ENCODE results near the gene ZNF407.
A peak's percentile ranks its signal among the peaks of the same experiment; 100 is the strongest.
"Not testable (repeated sequence)": the region's sequence is repeated elsewhere in the genome, so short reads cannot be mapped to it uniquely, and the experiment has no call there.

The ZNF407 gene, protein sequence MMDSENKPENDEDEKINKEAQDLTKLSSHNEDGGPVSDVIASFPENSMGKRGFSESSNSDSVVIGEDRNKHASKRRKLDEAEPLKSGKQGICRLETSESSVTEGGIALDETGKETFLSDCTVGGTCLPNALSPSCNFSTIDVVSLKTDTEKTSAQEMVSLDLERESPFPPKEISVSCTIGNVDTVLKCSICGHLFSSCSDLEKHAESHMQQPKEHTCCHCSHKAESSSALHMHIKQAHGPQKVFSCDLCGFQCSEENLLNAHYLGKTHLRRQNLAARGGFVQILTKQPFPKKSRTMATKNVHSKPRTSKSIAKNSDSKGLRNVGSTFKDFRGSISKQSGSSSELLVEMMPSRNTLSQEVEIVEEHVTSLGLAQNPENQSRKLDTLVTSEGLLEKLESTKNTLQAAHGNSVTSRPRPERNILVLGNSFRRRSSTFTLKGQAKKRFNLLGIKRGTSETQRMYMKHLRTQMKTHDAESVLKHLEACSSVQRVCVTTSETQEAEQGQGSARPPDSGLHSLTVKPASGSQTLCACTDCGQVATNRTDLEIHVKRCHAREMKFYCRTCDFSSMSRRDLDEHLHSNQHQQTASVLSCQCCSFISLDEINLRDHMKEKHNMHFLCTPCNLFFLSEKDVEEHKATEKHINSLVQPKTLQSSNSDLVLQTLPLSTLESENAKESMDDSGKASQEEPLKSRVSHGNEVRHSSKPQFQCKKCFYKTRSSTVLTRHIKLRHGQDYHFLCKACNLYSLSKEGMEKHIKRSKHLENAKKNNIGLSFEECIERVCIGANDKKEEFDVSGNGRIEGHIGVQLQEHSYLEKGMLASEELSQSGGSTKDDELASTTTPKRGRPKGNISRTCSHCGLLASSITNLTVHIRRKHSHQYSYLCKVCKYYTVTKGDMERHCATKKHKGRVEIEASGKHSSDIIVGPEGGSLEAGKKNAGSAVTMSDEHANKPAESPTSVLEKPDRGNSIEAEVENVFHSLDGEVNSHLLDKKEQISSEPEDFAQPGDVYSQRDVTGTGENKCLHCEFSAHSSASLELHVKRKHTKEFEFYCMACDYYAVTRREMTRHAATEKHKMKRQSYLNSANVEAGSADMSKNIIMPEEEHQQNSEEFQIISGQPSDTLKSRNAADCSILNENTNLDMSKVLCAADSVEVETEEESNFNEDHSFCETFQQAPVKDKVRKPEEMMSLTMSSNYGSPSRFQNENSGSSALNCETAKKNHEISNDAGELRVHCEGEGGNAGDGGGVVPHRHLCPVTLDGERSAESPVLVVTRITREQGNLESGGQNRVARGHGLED (N-terminal part only)

DNA sequence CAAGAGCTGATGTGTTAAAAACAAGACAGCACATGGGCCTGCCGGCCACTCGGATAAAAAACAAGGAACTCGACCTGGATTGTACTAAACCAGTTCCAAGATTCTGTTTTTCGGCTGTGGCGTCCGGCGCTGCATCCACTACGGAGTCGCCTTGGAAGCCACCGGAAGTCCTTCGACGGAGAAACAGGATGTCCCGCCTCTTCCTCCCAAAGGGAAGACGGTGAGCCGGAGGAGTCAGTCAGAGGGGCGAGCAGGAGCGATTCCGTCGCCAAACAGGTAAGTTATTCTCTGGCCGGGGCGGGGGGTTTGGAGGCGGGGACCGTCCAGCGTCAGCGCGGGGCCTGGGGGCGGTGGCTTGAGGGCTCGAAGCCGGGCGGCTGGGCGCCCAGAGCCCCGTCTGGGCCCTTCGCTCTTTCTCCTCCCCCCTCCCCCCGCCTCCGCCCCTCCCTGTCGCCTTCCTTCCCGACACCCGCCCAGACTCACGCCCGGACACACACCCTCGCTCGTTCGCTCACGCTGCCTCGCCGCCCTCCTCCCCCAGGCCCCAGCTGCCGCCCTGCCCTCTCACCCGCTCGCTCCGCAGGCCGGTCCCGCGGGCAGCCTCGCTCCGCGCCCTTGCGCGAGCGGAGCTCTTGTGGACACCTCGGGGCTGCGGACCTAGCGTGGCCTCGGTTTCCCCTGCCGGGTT lies at the start of gene ZNF407:
Gene ZNF407 (plus strand): TSS at position 209 of the 688 bp plus-strand sequence. CDS start 33,150 bp downstream, outside the sequence.
- ATAC-seq: peak; percentile 80 to 86

DNA sequence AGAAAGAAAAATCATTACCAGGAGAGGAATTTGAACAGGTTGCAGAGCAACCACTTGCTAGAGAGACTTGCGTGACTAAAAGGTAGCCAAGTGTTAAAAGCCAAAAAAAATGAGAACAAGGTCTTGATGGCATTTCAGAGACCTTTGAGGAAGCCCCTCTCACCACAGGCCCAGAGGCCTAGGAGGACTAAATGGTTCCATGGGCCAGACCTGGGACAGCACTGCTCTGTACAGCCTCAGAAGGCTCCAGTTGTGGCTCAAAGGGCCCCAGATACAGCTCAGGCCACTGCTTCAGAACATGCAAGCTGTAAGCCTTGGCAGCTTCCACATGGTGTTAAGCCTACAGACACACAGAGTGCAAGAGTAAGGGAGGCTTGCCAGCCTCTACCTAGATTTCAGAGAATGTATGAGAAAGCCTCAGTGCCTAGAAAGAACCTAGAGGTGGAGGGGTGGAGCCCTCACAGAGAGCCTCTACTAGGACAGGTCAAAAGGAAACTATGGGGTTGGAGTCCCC lies 48.0 kb upstream of the ZNF407 start:
- ATAC-seq: no peak

DNA sequence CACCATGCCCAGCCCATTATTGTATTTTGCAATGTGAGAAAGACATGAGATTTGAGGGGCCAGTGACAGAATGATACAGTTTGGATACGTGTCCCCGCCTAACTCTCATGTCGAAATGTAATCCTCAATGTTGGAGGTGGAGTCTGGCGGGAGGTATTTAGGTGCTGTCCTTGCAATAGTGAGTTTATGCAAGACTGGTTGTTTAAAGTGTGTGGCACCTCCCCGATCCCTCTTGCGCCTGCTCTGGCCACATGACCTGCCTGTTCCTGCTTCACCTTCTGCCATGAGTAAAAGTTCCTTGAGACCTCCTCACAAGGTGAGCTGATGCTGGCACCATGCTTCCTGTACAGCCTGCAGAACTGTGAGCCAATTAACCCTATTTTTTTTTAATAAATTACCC lies 46.8 kb upstream of the ZNF407 start:
- no peak for ATAC-seq

DNA sequence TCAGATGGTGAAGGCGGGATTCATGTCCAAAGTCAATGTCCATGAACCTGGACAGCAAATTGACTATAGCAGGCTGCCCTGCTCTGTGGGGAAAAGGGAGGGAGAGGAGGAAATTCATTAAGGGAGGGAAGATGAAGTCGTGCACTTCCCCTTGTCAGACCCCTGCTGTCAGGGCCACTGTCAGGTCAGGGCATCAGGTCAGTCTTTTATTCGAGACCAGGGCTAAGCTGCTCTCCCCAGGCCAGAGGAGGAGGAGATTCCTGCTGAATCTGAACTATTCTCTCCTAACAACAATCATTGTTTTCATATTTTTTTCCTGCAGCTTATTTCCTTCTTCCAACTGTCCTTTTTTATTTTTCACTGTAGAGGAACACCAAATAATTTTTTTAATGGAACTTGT lies 46.2 kb upstream of the ZNF407 start:
- no peak for ATAC-seq

DNA sequence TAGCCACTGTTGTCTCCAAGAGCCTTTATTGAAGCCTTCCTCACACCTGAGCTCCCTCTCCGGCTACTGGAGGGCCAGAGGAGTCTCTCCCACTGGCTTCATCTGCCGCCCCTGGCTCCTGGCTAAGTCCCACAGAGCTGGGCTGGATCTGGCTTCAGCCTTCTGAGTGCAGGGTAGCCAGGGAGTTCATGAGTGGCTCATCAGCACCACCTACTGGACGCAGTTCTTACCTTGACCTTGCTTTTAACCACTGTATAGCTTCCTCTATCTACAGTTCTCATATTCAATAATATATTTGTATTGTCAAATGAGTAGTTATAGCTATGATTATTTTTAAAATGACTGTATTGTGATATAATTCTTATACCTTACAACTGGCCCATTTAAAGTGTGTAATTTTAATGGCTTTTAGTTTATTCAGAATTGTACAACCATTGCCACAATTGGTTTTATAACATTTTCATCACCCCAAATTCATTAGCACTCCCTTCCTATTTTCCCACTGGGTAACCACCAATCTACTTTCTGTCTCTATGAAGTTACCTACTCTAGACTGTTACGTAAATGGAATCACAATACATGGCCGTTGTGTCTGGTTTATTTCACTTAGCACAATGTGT lies 45.6 kb upstream of the ZNF407 start:
- peak; percentile 88 to 91 for ATAC-seq

DNA sequence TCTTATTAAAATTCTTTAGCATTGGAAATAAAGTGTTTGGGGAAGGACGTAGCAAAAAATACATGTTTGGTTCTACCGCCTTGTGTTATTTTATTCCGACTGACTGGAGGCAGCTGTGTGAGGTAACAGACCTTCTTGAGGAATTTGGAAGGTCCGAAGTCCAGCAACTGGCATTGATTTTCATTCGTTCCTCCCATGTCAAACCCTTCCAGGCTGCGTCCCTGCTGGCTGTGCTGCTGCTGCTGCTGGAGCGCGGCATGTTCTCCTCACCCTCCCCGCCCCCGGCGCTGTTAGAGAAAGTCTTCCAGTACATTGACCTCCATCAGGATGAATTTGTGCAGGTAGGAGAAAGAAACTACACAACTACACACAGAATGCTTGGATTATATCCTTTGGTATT lies 41.5 kb upstream of the ZNF407 start:
- no peak for ATAC-seq

DNA sequence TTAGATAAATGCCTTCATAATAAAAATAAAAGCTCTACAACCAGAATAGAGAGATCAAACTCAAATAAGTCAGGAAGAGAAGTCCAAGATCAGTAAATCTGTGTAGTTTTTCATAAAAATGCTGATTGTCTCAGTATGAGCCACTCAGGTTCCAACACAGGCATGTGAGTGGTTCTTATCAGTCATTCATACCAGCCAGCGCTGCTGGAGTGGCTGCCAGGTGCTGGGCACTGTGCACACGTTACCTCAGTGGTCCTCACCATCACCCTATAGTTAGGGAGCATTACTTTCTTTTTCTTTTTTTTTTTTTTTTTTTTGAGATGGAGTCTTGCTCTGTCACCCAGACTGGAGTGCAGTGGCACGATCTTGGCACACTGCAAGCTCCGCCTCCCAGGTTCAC lies 39.6 kb upstream of the ZNF407 start:
- ATAC-seq: no peak

DNA sequence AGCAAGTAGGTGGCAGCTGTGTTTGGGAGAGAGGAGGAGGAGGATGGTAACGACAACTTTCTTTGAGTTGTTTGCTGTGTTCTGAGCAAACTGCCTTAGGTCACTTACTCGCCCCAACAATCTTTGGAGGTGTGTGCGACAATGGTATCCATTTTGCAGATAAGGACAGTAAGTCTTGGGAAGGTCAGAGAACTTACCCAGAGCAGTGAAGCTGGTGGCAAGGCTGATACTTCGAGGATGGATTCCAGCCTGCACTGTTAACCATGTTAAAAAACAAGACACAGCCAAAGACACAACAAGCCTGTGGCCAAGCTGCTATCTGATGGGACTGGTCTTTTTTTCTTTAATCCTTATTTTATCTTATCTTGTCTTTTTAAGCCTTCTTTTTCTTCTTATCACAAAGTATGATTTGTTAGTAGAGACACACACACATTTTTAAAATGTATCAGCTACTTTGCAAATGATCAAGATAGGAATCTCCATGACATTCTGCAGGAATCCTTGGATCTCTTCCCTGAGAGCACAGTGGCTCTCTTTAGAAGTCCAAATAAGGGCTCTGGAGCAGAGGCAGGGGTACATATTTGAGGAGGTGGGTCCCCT lies 35.4 kb upstream of the ZNF407 start:
- ATAC-seq: no peak

DNA sequence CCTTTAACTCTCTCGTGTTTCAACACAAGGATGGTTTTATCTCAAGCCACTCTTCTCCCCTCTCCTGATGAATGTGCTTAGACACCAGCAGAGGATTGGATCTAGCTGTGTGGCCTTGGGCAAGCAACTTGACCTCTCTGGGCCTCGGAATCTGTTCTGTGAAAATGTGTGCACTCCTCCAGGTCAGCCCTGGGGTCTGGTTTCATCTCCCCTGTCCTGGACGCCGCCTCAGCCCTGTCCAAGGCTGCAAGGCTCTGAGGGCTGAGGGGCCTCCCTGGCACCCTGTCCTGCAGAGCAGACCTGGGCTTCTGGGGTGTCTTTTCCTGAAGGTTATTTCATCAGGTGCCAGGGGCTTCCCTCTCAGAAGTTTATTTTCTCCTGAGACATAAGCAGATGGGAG lies 34.9 kb upstream of the ZNF407 start:
- no peak for ATAC-seq

DNA sequence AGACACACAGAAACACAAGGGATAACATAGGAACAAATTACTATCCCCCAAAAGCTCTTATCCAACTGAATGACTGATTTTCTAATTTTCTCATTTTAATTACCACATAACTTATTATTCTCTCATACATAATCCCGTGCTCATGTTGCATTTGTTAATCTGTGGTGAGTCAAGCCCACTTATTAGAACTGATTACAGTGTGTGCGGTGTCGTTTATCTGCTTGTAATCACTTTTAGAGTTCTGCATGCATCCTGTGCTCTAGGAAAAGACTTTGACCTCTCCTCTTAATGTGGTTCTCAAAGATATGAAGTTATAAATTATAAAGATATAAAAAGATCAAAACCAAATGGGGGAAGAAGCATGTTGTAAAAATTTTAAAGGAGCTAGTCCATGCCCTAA lies 33.7 kb upstream of the ZNF407 start:
- no peak for ATAC-seq

DNA sequence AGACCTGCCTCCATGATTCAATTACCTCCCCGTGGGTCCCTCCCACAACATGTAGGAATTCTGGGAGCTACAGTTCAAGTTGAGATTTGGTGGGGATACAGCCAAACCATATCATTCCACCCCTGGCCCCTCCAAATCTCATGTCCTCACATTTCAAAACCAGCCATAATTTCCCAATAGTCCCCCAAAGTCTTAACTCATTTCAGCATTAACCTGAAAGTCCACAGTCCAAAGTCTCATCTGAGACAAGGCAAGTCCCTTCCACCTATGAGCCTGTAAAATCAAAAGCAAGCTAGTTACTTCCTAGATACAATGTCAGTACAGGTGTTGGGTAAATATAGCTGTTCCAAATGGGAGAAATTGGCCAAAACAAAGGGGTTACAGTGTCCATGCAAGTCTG lies 32.5 kb upstream of the ZNF407 start:
- ATAC-seq: not testable (repeated sequence)

DNA sequence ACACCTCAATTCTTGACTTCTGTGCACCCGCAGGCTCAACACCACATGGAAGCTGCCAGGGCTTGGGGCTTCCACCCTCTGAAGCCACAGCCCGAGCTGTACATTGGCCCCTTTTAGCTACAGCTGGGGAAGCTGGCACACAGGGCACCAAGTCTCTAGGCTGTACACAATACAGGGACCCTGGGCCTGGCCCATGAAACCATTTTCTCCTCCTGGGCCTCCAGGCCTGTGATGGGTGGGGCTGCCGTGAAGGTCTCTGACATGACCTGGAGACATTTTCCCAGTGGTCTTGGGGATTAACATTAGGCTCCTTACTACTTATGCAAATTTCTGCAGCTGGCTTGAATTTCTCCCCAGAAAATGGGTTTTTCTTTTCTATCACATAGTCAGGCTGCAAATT lies 31.7 kb upstream of the ZNF407 start:
- not testable (repeated sequence) for ATAC-seq

DNA sequence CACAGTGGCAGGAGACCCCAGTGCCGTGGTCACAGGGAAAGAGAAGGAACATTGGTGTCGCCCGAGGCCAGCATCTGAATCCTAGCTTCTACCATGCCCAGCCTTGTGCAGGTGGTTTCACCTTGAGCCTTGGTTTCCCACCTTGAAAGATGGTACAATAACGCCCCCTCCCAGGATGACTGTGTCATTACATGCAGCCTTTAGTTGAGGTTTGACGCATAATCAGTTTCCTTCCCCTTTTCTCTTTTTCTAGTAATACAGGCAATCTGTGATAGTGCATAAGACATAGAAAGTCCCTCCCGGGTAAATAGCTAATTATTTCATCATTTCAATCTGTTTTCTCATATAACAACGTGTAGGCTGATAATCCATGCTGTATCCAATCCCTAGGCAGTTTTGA lies 29.8 kb upstream of the ZNF407 start:
- ATAC-seq: no peak

DNA sequence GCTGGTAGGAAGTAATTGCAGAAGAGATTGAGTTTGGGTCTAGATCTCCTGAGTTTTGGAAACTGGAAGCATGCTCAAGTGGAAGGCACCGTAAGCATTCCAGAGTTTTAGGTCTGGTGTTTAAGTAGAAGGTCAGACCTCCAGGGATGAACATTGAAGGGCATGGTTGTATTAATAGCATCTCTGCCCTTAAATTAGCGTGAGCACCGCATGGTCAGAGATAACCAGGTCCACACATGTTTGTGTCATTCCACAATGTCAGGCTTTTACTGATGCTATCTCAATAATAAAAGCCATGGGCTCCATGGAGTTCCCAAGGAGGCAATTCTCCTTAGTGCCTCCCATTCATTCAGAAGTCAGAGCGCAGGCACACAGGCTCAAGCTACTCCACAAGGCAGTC lies 28.3 kb upstream of the ZNF407 start:
- ATAC-seq: no peak

DNA sequence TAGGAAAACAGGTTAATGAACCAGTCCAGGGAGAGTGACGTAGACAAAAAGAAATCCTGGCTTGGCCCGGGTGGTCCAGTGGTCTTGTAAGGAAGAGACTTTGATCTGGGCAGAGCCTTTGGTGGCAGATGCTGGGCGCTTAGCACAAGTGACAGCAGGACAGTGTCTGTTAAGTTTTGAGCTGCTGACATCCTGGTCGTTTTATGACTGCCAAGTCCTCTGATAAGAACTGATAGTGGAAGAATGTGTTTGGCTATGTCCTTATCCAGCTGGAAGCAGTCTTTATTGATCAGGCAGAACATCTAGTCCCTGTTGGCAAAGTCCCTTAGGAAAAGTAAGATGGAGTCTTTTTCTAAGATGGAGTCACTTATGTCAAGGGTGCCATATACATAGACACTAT lies 27.4 kb upstream of the ZNF407 start:
- no peak for ATAC-seq

DNA sequence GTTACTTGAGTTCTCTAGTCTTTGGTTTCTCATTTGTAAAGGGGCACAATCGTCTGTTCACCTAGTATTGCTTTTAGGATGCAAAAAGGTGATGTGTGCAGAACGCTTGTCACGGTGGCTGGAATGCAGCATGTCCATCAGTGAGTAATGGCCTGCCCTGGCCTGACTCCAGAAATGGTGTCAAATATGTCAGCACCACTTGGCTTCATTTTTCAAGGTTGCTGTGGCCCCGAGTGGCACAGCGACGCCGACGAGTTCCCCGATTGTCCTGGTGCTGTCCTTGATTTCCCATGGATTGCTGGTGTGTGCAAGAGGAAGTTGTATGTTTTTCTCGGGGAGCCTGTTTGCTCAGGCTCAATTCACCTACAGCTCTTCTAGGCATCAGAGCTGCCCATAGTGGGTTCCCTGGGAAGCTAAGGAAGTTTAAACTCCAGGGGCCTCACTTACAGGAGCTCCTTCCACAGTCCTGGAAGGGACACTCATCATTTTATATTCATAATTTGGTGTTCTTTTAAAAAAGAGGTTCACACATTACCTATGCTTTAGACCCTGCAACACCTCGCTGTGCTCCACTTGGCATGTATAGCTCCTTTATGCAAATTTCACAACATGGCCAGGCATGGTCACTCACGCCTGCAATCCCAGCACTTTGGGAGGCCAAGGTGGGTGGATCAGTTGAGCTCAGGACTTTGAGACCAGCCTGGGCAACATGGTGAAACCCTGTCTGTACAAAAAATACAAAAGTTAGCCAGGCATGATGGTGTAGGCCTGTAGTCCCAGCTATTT lies 25.6 kb upstream of the ZNF407 start:
- ATAC-seq: no peak

DNA sequence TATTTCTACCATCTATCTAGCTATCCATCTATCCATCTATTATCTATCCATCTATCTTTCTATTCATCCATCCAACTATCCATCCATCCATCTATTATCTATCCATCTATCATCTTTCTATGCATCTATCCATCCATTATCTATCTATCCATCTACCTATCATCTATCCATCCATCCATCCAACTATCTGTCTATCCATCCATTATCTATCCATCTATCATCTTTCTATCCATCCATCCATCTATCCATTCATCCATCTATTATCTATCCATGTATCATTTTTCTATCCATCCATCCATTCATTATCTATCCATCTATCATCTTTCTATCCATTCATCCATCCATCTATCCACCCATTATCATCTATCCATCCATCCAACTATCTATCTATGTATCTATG lies 24.6 kb upstream of the ZNF407 start:
- no peak for ATAC-seq

DNA sequence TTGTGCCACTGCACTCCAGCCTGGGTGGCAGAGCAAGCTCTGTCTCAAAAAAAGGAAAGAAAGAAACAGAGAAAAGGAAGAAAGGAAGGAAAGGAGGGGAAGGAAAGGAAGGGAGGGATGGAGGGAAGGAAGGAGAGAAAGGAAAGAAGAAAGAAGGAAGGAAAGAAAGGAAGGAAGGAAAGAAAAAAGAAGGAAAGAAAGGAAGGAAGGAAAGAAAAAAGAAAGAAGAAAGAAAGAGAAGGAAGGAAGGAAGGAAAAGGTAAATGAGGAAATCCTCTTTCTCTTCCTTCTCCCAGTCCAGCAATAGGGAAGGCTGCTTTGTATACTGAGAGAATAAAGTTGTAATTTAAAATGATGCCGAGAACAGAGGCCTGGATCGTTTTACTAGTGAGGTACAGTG lies 22.8 kb upstream of the ZNF407 start:
- no peak for ATAC-seq

DNA sequence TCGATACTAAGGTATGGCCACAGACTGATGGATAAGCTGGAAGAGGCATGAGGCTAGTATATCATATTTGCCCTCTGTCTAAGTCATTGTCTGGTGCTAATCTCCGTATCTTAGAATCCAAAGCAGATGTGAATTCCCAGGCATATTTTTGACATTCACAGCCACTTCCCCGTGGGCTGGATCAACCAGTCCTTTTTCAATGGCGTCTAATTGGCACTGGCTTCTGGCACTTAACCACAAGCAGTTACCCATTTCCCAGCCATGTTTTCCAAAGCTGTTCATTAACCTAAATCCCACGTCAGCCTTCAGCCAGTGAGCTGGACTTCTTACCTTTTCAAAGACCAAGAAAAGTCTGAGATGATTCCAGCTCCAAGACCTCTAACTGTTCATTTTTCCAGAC lies 20.7 kb upstream of the ZNF407 start:
- ATAC-seq: no peak

DNA sequence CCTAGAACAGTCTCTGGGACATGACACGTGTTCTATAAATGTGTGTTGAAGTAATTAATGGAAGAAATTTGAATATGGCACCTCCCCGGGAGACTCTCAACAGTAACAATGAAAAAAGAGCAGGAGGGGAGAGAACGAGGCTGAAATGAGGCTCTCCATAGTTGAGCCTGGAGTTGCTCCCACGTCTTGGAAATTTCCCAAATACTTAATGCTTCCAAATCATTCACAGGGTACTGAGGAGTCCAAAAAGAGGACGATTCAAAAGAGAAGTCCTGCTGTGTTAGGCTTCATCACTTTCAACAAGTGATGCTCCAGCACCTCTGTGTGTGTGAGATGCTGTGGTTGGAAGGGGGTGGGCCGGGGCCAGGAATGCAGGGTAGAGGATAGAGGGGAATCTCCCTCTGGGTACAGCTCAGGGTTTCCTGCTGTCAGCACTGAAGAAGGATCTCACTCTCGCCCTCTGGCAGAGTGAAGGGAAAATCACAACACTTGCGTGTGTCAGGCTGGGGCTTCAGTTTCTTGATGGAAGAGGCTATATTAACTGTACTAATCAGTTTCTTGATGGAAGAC lies 18.1 kb upstream of the ZNF407 start:
- ATAC-seq: no peak
